ENCODE results near the gene PRL. TPM values are rescaled to one million over a fixed set of nuclear protein-coding genes. Genes with fewer than 3 reads are reported as not detected.

Gene PRL
- total and polyA plus RNA-seq, 2 of the 13 experiments (the other 11 are each of a cell fraction or from before 2014, with no cell fraction given): not detected

GRCh38 chr6:22248513-22249308 is 48.1 kb downstream of the PRL start:
- CTCF ChIA-PET (ENCODE audit: low intra/inter-chr PET ratio, low total read pairs): no interaction called here
- FAIRE-seq (no peak), DNase-seq (ENCODE audit: low spot score) (peak; percentile 6), ATAC-seq (no peak)
- no TSS peak for BruUV-seq (replicated peaks)
- Histone ChIP-seq H4K20me1 (ENCODE audit: insufficient read depth, low read length) (no peaks in the 10 kb centered on the region), H3K9me3 (ENCODE audit: low read length) (peaks cover 79% of the 10 kb centered on the region), H2AFZ (ENCODE audit: low read length) (no peak overlapping the region), H3K9ac (ENCODE audit: insufficient read depth, low read depth, low read length) (no peak overlapping the region), H3K27me3 (ENCODE audit: control insufficient read depth in 1 of 2, insufficient read depth in 2 of 2, low read length in 2 of 2) (no peaks in the 10 kb centered on the region), H3K27ac (ENCODE audit: extremely low read length, insufficient read depth, low read length) (no peak overlapping the region), H3K4me2 (ENCODE audit: low read depth, low read length) (no peak overlapping the region), H3K79me2 (ENCODE audit: insufficient read depth, low read length) (no peaks in the 10 kb centered on the region), H3K4me1 (ENCODE audit: insufficient read depth, low read length) (no peaks in the 10 kb centered on the region), H3K36me3 (replicated peaks in 1 of 2; ENCODE audit: control insufficient read depth in 1 of 2, insufficient read depth in 2 of 2, low read length in 2 of 2) (no peaks in the 10 kb centered on the region), H3K4me3 (replicated peaks in 1 of 3; ENCODE audit: insufficient read depth in 1 of 3, low read depth in 2 of 3, low read length in 3 of 3) (no peak overlapping the region)
- in situ Hi-C loops (cut with HindIII; ENCODE audit: extremely low pct_ligation_motif_present, low pct_unique_long_range_greater_than_20kb): no loop called here
- WGBS (ENCODE audit: low lambda C conversion rate): 3% methylated on average over 6 of the region's 6 CpGs
- intact Hi-C loops (cut with micrococcal nuclease; ENCODE audit: unreplicated experiment): no loop called here
- TF ChIP-seq ARID4A (CRISPR knock-in tag; IDR thresholded peaks at IDR 0.05; ENCODE audit: borderline replicate concordance) (no peak), ZNF614 (CRISPR knock-in tag; IDR thresholded peaks at IDR 0.05; ENCODE audit: borderline replicate concordance) (no peak), RXRA (CRISPR knock-in tag; IDR thresholded peaks at IDR 0.05) (no peak), ZNF101 (CRISPR knock-in tag; IDR thresholded peaks at IDR 0.05; ENCODE audit: borderline replicate concordance, low read depth) (no peak), HES4 (CRISPR knock-in tag; IDR thresholded peaks at IDR 0.05; ENCODE audit: borderline replicate concordance) (no peak), ZNF180 (CRISPR knock-in tag; IDR thresholded peaks at IDR 0.05; ENCODE audit: borderline replicate concordance, low read depth) (no peak), ZNF326 (CRISPR knock-in tag; IDR thresholded peaks at IDR 0.05; ENCODE audit: borderline replicate concordance) (no peak), ZSCAN9 (CRISPR knock-in tag; IDR thresholded peaks at IDR 0.05; ENCODE audit: borderline replicate concordance) (no peak), ZFP36L2 (CRISPR knock-in tag; IDR thresholded peaks at IDR 0.05) (no peak), ZSCAN29 (CRISPR knock-in tag; conservative IDR thresholded peaks at IDR 0.05) (no peak)
- POLR2A ChIA-PET: no interaction called here

Measured in HepG2 (cell line).